Measurements from ENCODE around the gene MIOX.

The MIOX gene

DNA sequence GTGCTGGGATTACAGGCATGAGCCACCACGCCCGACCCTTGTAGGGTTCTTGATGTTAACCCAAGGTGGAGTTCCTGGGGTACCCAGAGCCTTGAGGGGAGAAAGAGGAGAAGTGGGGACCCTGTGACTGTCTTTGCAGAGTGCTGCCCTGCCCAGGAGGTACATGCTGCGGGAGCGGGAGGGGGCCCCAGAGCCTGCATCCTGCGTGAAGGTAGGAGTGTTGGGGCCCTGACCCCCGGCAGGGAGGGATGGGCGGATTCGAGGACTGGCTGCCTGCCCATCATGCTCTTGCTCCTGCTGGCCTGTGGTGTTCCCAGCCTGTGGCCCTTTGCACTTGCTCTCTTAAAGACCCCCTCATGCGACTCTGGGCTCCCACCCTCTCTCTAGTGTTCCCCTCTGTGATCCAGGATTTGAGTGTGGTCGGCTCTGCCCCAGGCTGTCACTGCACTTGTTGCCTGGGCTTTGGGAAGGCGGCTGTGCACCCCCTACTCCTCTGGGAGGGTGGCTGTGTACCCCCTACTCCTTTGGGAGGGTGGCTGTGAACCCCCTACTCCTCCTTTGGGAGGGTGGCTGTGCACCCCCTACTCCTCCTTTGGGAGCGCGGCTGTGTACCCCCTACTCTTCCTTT lies 34.3 kb downstream of the MIOX start:
- DNase-seq, result no peak

DNA sequence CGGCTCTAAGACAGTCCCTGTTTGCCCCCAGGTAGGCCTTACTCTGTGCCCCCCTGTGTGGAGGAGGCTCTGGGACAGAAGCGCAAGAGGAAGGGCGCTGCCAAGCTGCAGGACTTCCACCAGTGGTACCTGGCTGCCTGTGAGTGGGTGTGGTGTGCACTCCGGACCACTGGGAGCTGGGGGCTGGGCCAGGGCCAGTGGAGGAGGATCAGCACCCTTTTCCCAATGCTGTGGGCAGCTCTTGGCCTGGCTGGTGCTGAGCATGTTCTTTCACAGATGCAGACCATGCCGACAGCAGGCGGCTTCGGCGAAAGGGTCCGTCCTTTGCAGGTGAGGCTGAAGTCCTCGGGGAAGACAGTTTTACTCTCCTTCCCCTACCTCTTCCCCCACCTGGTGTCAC lies 35.1 kb downstream of the MIOX start:
- no peak for DNase-seq

DNA sequence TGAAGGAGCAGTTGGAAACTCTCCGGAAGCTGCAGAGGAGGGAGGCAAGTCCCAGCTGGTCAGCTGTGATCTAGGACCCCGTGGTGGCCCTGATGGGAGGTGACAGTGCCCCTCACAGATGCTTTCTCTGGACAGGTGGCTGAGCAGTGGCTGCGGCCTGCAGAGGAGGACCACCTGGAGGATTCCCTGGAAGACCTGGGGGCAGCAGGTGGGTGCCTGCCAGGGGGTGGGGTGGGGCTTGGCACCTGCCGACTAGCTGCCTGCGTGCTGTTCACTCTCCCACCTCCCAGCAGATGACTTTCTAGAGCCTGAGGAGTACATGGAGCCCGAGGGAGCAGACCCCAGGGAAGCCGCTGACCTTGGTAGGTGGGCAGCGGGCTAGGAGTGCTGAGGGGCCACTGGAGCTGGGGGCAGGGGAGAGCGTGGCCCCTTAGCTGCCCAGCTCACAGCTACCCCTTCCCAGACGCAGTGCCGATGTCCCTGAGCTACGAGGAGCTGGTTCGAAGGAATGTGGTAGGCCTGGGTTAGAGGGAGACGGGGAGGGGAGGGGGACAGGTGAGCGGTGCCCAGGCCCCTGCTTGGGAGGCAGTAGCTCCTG lies 35.6 kb downstream of the MIOX start:
- no peak for DNase-seq

DNA sequence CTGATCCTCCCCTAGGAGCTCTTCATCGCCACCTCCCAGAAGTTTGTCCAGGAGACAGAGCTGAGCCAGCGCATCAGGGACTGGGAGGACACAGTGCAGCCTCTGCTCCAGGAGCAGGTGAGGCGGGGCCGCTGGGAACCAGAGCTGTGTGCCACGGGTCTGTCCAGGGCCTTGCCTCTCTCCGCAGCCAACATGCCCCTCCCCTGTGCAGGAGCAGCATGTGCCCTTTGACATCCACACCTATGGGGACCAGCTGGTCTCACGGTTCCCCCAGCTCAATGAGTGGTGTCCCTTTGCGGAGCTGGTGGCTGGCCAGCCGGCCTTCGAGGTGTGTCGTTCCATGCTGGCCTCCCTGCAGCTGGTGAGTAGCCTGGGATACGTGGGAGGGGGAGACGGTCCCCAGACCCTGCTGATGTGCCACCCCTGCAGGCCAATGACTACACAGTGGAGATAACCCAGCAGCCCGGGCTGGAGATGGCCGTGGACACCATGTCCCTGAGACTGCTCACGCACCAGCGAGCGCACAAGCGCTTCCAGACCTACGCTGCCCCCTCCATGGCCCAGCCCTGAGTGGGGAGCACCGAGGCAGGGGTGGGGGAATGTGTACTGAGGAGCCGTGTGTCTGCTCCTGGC lies 36.3 kb downstream of the MIOX start:
- DNase-seq, result no peak

DNA sequence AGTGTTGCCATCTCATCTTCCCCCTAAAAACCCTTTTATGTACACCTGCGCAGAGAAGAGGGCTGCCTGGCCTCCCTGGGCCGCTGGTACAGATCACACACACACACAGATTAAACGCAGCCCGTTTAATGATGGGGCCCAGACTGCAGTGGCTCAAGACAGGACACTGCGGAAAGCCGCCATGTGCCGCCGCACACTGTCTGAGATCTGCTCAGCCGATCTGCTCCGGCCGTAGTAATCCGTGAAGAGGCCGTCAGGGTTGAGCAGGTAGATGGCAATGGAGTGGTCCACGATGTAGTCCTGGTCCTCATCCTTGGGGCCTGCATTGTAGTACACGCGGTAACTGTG lies 36.8 kb downstream of the MIOX start:
- DNase-seq, result no peak

DNA sequence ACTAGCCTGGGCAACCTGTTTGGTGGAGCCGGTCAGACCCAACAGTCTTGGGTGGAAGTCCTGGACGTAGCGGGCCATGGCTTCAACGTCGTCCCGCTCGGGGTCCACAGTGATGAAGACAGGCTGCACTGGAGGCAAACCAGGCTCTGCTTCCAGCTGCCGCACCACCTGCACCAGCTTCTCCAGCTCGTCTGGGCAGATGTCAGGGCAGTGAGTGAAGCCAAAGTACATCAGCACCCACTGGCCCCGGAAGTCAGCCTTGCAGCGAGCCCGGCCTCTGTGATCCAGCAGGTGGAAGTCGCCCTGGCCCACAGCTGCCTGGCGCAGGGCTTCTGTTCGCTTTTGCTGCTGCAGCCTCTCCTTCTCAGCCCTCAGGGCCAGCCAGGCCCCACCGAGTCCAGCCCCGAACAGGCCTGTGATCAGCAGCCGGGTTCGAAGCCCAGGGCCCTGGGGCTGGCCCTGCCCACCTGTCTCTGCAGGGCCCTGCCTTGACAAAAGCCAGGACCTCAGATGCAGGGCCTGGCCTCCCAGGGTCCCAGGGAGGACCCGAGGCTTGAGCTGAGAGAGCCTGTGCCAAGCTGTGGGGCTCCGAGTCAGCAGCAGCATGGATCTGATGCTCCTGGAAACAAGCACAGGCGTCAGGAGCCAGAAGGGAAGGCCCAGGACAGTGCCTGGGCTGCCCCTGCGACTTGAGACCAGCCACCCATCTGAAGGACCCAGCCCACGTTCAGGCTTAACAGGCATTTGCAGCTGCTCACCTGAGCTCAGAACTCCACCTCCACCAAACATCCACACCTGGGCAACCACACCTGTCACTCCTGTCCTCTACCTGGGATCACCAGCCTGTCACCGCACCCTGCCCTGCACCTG lies 37.4 kb downstream of the MIOX start:
- no peak for DNase-seq

DNA sequence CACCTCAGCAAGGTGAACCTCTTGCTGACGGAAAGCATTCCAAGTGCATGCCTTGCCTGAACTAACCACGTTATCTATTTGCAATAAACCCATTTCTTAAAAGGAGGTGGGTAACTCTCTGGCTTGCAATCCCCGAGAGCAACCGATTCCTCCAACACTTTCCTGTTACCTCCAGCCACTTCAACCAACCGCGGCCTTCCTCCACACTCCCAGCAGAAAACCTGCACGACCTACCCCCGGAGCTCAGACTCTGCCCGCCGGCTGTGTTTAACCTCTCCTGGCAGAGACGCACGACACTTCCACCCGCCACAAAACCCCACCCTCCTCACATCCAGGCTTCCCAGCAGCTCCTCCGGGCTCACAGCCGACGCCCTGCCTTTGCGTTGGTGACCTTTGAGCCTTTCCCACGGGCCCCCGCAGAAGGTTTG lies 38.0 kb downstream of the MIOX start:
- peak; percentile 75 for DNase-seq

DNA sequence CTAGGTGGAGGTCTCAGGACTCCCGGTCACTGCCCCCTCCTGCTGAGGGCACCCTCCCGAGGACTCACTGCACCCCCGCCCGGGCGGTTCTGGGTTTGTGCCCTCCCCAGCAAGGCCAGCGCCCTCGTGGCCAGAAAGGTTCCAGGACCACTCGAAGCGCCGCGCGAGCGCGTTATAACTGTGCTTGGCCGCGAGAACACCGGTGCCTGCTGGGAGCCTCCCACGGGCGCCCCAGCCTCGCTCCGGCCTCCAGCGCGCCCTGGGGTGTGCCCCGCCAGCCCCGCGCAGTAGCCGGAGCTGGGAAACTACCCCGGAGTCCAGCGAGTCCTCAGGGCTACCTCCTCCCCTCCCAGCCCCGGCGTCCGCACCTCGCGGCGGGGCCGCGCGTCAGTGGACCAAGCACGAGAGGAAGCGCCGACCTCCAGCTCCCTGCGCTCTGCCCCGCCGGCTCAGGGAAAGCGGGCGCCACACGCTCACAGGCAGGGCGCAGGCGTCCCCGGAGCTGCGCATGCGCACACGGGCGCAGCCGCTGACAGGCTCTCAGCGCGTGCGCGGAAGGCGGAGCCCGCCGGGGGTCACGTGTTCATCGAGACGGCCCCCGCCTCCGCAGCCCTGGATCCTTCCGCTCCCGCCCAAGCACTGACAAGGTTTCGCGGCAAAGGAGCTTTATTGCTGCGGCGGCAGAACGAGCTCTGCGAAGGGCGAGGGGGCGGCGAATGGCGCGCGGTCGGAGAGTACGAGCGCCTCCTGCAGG lies 38.6 kb downstream of the MIOX start, which contains the start of gene SCO2:
Gene SCO2, minus strand, starts transcription at position 495 of the 754 bp plus-strand sequence. CDS start 1,187 bp downstream, outside the sequence.
- DNase-seq, result peak; percentile 99

DNA sequence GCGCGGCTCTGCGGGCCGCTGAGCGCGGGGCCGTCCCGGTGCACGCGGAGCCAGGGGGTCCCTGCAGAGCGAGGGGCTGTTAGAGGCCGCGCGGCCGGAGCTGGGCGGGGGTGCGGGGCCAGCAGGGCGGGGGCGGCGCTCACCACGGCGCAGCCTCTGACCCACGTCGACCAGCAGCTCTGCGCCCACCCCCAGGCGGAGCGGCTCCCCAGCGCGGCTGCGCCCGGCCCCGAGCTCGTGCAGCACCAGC lies 39.1 kb downstream of the MIOX start:
- DNase-seq, result no peak

DNA sequence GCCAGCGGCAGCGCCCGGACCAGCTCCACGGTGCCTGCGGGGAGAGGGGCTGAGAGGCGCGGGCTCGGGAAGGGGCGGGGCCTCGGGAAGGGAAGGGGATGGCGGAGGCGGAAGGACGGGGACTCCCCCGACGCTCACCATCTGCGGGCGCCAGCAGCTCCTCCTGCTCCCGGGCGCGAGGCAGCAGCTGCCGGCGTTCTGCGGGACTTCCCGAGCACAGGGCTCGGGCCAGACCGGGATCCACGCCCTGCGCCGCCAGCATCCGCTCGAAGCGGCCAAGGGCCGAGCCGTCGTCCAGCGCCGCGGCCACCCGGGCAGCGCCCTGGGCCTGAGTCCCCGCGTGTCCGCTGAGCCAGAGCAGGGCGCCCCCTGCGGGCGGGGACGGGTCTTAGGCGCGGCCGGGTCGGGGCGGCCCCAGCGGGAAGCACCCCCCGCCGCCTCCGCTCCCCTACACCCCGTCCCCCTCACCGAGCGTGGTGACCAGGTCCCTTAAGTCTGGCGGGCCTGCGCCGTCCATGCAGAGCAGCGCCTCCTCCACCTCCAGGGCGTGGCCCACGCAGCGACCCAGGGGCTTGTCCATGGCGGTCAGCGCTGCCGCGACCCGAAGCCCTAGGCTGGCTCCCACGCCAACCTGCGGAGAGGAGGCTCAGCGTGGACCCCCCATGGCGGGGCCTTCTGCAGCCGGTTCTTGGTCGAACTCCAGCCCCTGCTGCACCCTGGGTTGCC lies 39.6 kb downstream of the MIOX start:
- DNase-seq, result peak; percentile 89

DNA sequence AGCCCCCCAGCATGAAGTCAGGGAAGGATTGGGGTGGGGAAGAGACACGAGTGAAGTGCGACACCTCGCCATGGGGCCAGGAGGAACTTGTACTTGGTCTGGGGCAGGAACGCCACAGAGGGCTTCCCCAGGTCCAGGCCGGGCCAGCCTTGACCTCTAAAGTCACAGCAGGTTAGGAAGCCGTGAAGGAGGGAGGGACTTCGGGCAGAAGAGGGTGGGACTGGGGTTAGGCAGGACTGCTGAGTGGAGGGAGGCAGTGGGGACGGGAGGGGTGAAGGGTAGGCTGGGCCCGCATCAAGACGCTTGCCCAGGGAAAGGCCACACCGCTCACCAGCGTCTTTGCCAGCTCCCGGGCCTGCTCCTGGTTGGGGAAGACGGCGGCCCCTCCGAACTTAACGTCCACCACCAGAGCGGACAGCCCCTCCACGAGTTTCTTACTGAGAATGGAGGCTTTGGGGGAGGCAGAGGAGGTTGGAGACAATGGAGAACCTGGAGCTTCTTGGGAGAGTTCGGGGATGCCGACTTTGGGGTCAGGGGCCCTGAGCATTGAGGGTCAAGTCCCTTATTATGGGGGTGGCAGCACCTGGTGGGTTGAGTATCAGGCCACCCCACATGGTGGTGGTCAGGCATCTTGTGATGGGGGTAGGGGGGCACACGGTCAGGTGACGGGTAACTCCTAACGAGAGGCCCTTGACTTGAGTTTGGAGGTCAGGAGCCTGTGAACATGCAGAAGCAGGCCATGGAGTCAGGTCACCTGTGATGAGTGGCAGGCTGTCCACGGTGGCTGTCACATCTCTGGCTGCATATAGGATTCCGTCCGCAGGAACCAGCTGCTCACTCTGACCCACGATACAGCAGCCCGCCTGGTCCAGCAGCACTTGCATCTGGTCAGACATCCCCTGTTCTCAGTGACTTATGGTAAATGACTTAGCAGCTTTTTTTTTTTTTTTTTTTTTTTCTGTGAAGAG lies 40.5 kb downstream of the MIOX start:
- DNase-seq, result no peak

DNA sequence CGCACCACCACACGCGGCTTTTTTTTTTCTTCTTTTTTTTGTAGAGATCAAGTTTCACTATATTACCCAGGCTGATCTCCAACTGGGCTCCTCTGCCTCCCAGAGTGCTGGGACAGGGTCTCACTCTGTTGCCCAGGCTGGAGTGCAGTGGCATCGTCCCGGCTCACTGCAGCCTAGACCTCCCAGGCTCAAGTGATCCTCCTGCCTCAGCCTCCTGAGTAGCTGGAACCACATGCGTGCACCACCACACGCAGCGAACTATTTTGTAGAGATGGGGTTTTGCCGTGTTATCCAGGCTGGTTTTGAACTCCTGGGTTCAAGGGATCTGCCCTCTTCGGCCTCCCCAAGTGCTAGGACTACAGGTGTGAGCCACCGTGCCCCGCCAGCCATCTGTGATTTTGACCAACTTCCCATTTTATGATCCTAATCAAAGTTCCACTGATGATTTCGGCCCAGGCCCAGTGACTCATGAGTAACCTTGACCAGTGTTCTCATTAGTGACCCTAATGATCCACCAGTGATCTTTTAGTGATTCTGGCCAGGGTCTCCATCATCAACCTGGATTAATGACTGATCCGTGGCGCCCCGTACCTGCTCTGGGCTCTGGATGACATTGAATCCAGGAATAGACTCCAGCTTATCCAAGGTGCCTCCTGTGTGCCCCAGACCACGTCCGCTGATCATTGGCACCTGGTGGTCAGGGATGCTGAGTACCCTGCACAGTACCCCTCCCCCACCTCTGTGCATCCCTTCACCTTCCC lies 41.4 kb downstream of the MIOX start:
- DNase-seq, result no peak

DNA sequence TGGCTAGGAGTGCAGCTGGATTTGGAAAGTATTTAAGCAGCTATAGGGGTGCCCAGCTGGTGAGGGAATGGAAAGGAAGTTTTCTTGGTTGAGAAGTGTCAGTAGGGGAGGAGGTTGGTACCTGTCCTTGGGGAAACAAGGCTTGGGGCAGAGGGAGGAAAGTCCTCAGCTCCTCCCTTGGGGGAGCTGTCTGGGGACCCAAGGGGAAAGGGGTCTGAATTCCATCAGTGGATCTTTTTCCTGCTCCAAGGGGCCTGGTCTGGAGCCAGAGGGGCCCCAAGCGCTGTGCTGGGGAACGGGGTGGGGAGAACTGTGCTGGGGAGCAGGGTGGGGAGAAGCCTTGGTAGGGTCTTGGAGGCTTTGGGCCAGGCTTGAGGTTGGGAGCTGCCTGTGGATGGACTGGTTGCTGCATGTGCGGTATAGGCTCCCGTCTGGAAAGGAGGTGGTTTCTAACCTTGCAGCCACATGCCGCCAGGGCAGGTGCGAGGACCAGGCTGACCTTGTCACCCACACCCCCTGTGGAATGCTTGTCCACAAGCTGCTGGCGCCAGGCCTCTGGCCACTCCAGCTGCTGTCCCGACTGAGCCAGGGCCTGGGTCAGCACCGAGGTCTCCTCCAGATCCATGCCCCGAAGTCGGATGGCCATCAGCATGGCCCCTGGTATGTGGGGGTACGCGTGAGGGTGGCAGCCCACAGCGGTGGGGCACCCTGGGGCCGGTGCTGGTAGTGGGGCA lies 42.2 kb downstream of the MIOX start:
- peak; percentile 35 for DNase-seq

DNA sequence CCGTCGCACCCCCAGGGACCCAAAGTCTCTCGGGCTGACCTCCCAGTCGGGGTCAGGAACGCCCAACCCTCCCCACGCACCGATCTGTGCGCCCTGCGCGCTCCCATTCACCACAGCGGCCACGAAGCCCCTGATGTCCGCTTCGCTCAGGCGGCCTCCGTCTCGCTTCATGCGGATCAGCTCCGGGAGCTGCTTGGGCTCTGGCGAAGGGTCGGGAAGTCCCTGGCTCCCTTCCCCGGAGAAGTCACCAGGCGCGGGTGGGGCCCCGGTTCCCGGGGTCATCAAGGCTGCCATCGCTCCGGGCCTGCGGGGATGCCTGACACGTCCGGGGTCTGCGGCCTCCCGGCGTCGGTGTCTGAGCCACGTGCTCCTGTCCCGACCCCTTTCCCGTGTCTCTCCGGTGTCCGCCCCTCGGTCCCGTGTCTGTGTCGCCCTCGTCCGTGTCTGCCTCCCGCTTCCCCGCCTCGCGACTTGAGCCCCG lies 42.8 kb downstream of the MIOX start:
- DNase-seq, result no peak

DNA sequence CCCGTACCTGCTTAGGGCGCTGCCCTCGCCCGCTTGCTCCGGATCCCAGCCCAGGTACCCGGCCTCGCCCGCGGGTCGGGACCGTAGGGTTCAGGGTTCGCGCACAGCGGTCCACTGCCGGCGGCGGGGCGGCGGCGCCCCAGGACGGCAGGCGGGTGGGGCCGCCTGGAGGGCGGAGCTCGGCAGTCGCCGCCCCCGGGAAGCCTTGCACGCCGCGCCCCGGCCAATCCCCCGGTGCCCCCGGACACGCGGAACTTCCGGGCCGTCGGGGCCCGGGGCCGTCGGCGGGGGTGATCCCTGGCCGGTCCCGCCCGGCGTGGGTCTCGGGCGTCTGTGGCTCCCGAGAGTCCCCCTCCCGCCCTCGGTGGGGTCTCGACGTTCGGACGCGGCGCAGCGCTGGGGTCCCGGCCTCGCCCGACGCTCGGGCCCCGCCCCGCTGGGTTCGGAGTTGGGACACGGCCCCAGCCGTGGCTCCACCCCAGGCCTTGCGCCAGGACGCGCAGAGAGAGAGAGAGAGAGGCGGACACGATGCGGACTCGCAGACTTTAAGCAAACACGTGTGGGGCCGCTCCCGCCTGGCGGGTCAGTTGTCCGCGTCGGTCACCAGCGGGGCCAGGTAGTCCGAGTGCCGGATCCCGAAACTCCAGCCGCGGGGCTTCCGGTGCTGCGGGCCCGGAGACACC lies 43.4 kb downstream of the MIOX start, which contains the start of gene TYMP:
Gene TYMP, minus strand, starts transcription at position 116 of the 683 bp plus-strand sequence. CDS start 303 bp downstream, outside the sequence.
- DNase-seq, result peak; percentile 69

DNA sequence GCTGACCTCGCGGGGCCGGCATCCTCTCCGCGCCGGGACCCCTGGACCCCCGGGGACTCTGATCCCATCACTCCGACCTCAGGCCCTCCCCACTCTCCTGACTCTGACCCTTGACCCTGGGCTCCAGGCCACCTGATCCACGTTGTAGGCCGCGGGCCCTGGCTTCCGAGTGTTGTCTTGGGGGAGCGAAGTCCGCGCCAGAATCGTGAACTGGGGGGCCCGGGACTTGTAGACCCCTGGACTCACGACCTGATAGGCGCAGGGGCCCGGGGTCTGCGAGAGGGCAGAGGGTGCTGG lies 43.9 kb downstream of the MIOX start:
- no peak for DNase-seq

DNA sequence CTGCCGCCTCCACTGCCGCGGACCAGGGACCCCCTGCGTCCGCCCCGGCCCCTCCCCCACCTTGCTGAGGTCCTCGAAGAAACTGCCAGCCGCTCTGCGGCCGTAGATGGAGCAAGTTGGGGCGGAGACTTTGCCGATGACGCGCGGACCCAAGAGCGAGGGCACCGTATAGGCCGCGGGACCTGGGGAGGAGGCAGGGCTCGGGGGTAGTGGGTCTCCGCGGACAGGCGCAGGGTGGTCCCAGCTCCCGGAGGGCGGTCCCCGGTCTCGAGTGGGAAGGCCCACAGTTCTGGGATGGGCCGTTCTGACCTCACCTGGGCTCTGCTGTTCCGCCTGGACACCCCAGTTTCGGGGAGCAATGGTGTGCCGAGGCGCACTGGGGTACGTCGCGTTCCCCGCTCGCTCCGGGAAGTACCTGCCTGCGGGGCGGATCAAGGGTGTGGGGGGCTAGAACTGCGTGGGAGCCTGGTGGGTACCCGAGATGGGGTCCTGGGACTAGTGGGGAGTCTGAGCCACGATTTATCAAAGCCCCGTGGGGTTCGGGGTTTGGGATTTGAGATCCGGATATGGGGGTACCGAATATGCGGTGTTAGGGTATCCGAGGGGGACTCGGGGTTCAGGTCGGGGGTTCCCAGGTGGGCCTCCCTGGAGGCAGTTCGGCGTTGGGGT lies 44.4 kb downstream of the MIOX start:
- DNase-seq, result peak; percentile 75

DNA sequence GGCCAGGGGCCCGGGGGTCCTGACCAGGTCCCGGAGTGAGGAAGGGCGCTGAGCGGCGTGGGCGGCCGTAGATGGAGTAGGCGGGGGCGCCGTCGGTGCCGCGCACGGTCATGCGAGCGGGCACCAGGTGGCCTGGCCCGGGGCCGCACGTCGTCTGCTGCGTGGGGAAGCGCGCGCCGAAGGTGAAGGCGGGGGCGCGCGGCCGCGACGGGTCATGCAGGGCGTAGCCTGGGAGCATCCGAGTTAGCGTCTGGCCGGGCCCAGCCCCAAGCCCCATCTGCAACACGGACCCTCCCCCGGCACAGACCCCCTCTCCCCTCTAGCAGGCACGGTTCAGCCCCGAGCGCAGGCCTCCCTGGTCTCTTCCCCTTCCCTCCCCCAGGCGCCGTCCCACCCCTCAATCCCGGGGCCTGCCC lies 44.9 kb downstream of the MIOX start:
- DNase-seq, result peak; percentile 61
